Gastroesophageal sphincter (tissue), 3 donors: ENCODE results near the gene CTCFL.

Experiments
- CTCF ChIP-seq, 4 experiments: fragments of 200-600 bp in 2 of 4; fragments of 450-650 bp in 2 of 4; sonication (generic) in 1 of 4; IDR thresholded peaks; one replicate each; pipeline ENCODE4 v1.5.1; 2017 to 2019; ENCODE audit warnings: antibody characterized with exemption in 4 of 4, mild to moderate bottlenecking in 2 of 4, moderate library complexity in 2 of 4
- POLR2A ChIP-seq, 2 donors: fragments of 450-650 bp; IDR thresholded peaks; one replicate each; pipeline ENCODE4 v1.6.1; 2017; ENCODE audit warnings: antibody characterized with exemption in 2 of 2, mild to moderate bottlenecking in 2 of 2, moderate library complexity in 1 of 2

DNA sequence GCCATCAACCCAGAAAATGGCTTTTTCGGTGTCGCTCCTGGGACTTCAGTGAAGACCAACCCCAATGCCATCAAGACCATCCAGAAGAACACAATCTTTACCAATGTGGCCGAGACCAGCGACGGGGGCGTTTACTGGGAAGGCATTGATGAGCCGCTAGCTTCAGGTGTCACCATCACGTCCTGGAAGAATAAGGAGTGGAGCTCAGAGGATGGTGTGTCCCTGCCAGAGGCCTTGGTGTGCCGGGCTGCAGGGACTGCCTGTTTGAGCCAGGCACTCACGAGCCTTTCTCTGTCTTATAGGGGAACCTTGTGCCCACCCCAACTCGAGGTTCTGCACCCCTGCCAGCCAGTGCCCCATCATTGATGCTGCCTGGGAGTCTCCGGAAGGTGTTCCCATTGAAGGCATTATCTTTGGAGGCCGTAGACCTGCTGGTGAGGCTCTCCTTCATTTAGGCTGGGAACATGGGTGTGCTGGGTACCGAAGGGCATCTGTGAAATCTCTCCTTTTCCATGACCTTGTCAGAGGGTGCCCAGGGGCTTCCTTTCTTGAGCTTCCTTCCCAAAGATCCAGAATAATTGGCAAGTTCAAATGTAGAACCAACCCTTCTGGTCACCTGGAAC, 39.4 kb upstream of the CTCFL start:
- TF ChIP-seq CTCF (IDR thresholded peaks at IDR 0.05) = no peak
- TF ChIP-seq POLR2A (IDR thresholded peaks at IDR 0.05) = no peak
